H9 (cell line): Measurements from ENCODE around the gene KCMF1. TPM values are rescaled to one million over a fixed set of nuclear protein-coding genes. Genes with fewer than 3 reads are reported as not detected.

Source experiments
- DNase-seq: peaks from one replicate; pipeline ENCODE4 v3.0.0-alpha.2; 2017
- H2AFZ ChIP-seq: one replicate; pipeline ENCODE4 v1.6.1; 2013; ENCODE audit warnings: mild to moderate bottlenecking, low read length, control low read depth, moderate library complexity
- H2AK5ac ChIP-seq: 2 replicates; pipeline ENCODE4 v1.6.1; 2013; ENCODE audit warnings: low read length, control low read depth, mixed read lengths; ENCODE audit not compliant: insufficient read length
- H2BK120ac ChIP-seq: one replicate; pipeline ENCODE4 v1.6.1; 2013; ENCODE audit warnings: low read depth, mild to moderate bottlenecking, low read length, control low read depth, inconsistent platforms; ENCODE audit not compliant: poor library complexity, severe bottlenecking
- H2BK12ac ChIP-seq: 2 replicates; pipeline ENCODE4 v1.6.1; 2013; ENCODE audit warnings: low read length, control low read depth, mixed read lengths, low read depth; ENCODE audit not compliant: insufficient read length
- H2BK15ac ChIP-seq: 2 replicates; pipeline ENCODE4 v1.6.1; 2013; ENCODE audit warnings: low read depth, low read length, control low read depth
- H2BK20ac ChIP-seq: one replicate; pipeline ENCODE4 v1.6.1; 2013; ENCODE audit warnings: low read depth, mild to moderate bottlenecking, low read length, control low read depth, inconsistent platforms; ENCODE audit not compliant: poor library complexity, severe bottlenecking
- H2BK5ac ChIP-seq: 2 replicates; pipeline ENCODE4 v1.6.1; 2013; ENCODE audit warnings: low read length, control low read depth, mixed read lengths; ENCODE audit not compliant: insufficient read length
- H3K14ac ChIP-seq: 2 replicates; pipeline ENCODE4 v1.6.1; 2013; ENCODE audit warnings: low read length, control low read depth; ENCODE audit not compliant: insufficient read depth
- H3K18ac ChIP-seq: 2 replicates; pipeline ENCODE4 v1.6.1; 2013; ENCODE audit warnings: low read depth, mild to moderate bottlenecking, mixed read lengths, low read length, control low read depth; ENCODE audit not compliant: insufficient read length
- H3K23ac ChIP-seq: 2 replicates; pipeline ENCODE4 v1.6.1; 2013; ENCODE audit warnings: low read length, control low read depth, mixed read lengths, low read depth; ENCODE audit not compliant: insufficient read length
- H3K23me2 ChIP-seq: 2 replicates; pipeline ENCODE4 v1.6.1; 2013; ENCODE audit warnings: low read depth, mild to moderate bottlenecking, mixed read lengths, low read length, control low read depth; ENCODE audit not compliant: insufficient read length, poor library complexity, severe bottlenecking
- H3K27ac ChIP-seq: 2 replicates; pipeline ENCODE4 v1.5.1; 2013; ENCODE audit warnings: low read length, control low read depth, mixed read lengths, low read depth; ENCODE audit not compliant: insufficient read length
- H3K27me3 ChIP-seq: 2 replicates; pipeline ENCODE4 v1.6.1; 2013; ENCODE audit warnings: low read length, control low read depth, inconsistent platforms; ENCODE audit not compliant: insufficient read depth
- H3K4ac ChIP-seq: 2 replicates; pipeline ENCODE4 v1.6.1; 2013; ENCODE audit warnings: low read depth, mild to moderate bottlenecking, control low read depth, inconsistent platforms, low read length, moderate library complexity
- H3K4me1 ChIP-seq: 2 replicates; pipeline ENCODE4 v1.6.1; 2013; ENCODE audit warnings: low read length, control low read depth, inconsistent platforms; ENCODE audit not compliant: insufficient read depth
- H3K4me2 ChIP-seq: 2 replicates; pipeline ENCODE4 v1.6.1; 2013; ENCODE audit warnings: low read length, control low read depth, mixed read lengths; ENCODE audit not compliant: insufficient read length, insufficient read depth
- H3K56ac ChIP-seq: 2 replicates; pipeline ENCODE4 v1.6.1; 2013; ENCODE audit warnings: low read depth, mild to moderate bottlenecking, mixed read lengths, low read length, control low read depth; ENCODE audit not compliant: insufficient read length
- H3K79me1 ChIP-seq: 2 replicates; pipeline ENCODE4 v1.6.1; 2013; ENCODE audit warnings: low read depth, mild to moderate bottlenecking, moderate library complexity, low read length, control low read depth, inconsistent platforms; ENCODE audit not compliant: insufficient read depth, poor library complexity, severe bottlenecking
- H3K79me2 ChIP-seq: 2 replicates; pipeline ENCODE4 v1.6.1; 2013; ENCODE audit warnings: low read length, control low read depth, inconsistent platforms; ENCODE audit not compliant: insufficient read depth
- H3K9ac ChIP-seq: 2 replicates; pipeline ENCODE4 v1.6.1; 2013; ENCODE audit warnings: low read length, control low read depth, mixed read lengths; ENCODE audit not compliant: insufficient read length; ENCODE audit errors: extremely low read depth
- H3K9me3 ChIP-seq: one replicate; pipeline ENCODE4 v1.6.1; 2013; ENCODE audit warnings: low read depth, low read length, inconsistent platforms; ENCODE audit not compliant: control insufficient read depth
- H3T11ph ChIP-seq: one replicate; pipeline ENCODE4 v1.6.1; 2013; ENCODE audit warnings: mild to moderate bottlenecking, low read length, control low read depth, inconsistent platforms
- H4K20me1 ChIP-seq: one replicate; pipeline ENCODE4 v1.6.1; 2013; ENCODE audit not compliant: control insufficient read depth, insufficient read length, insufficient read depth
- H4K5ac ChIP-seq: 2 replicates; pipeline ENCODE4 v1.6.1; 2013; ENCODE audit warnings: low read depth, mild to moderate bottlenecking, mixed read lengths, low read length, control low read depth; ENCODE audit not compliant: insufficient read length
- H4K8ac ChIP-seq: replicated peaks from 2 replicates; pipeline ENCODE4 v1.6.1; 2013; ENCODE audit warnings: low read length, control low read depth, mixed read lengths, low read depth; ENCODE audit not compliant: insufficient read length
- H4K91ac ChIP-seq: 2 replicates; pipeline ENCODE4 v1.6.1; 2013; ENCODE audit warnings: low read depth, mild to moderate bottlenecking, moderate library complexity, mixed read lengths, low read length, control low read depth; ENCODE audit not compliant: insufficient read length
- H3K27ac Mint-ChIP-seq, 3 experiments: 2 replicates in 2 of 3; 3 replicates in 1 of 3; pipeline ENCODE4 v1.8.0; 2020 to 2021; ENCODE audit warnings: mixed read lengths in 3 of 3, mild to moderate bottlenecking in 1 of 3, moderate library complexity in 1 of 3
- H3K27me3 Mint-ChIP-seq: 2 replicates; pipeline ENCODE4 v1.8.0; 2021; ENCODE audit warnings: low read depth, mild to moderate bottlenecking, moderate library complexity, mixed read lengths
- H3K36me3 Mint-ChIP-seq, 3 experiments: 2 replicates in 2 of 3; 3 replicates in 1 of 3; pipeline ENCODE4 v1.8.0; 2020 to 2021; ENCODE audit warnings: low read depth in 3 of 3, mixed read lengths in 3 of 3; ENCODE audit not compliant: insufficient read depth in 1 of 3
- H3K4me1 Mint-ChIP-seq, 2 experiments: 2 replicates each; pipeline ENCODE4 v1.8.0; 2020; ENCODE audit warnings: mixed read lengths in 2 of 2
- H3K4me3 Mint-ChIP-seq, 2 experiments: 2 replicates in 1 of 2; 3 replicates in 1 of 2; pipeline ENCODE4 v1.8.0; 2020 to 2021; ENCODE audit warnings: mild to moderate bottlenecking in 2 of 2, mixed read lengths in 2 of 2, moderate library complexity in 1 of 2
- H3K9me3 Mint-ChIP-seq, 2 experiments: 2 replicates in 1 of 2; 3 replicates in 1 of 2; pipeline ENCODE4 v1.8.0; 2020; ENCODE audit warnings: mild to moderate bottlenecking in 2 of 2, mixed read lengths in 2 of 2, moderate library complexity in 1 of 2
- WGBS: extraction: QIAGEN DNeasy Blood & Tissue Kit; methylation state at CpG from one replicate; pipeline ENCODE4 v1.1.7; 2013; ENCODE audit warnings: missing lambda C conversion rate, low lambda C conversion rate, mixed read lengths; ENCODE audit not compliant: insufficient read length; ENCODE audit errors: extremely low coverage; 5-methylcytosine and 5-hydroxymethylcytosine counted together
- total RNA-seq: library from RNA; stranded (reverse); gene quantifications from 2 replicates; pipeline ENCODE4 v1.2.1, GENCODE V29; 2021
- TF ChIP-seq, protein P1 (sequence below): fragments of 200-600 bp; sonication (generic); conservative IDR thresholded peaks from 3 replicates; pipeline ENCODE4 v1.8.0; 2021; ENCODE audit warnings: antibody characterized with exemption, mild to moderate bottlenecking

KCMF1 gene
- total RNA-seq, 1 experiment from 2014 or later, result 113 TPM

GRCh38 chr2:85048534-85048933 lies 77.6 kb downstream of the KCMF1 start:
- no peak for DNase-seq
- Histone ChIP-seq H3K14ac (no peak overlapping the region), H3K27me3 (no peaks in the 10 kb centered on the region), H3K23ac (no peak overlapping the region), H3K4me2 (no peak overlapping the region), H4K5ac (no peak overlapping the region), H3K27ac (no peak overlapping the region), H4K91ac (no peak overlapping the region), H4K20me1 (no peaks in the 10 kb centered on the region), H3K79me2 (no peaks in the 10 kb centered on the region), H3K9me3 (no peaks in the 10 kb centered on the region), H3K4ac (no peak overlapping the region), H3K18ac (no peak overlapping the region), H3K4me1 (no peaks in the 10 kb centered on the region), H2BK12ac (no peak overlapping the region), H3T11ph (no peak overlapping the region), H3K23me2 (no peaks in the 10 kb centered on the region), H2BK20ac (no peak overlapping the region), H2AK5ac (no peak overlapping the region), H2BK5ac (no peak overlapping the region), H2AFZ (no peak overlapping the region), H4K8ac (no peak overlapping the region), H2BK15ac (no peak overlapping the region; the same call in 1 of the 2 replicates), H3K79me1 (no peaks in the 10 kb centered on the region), H3K9ac (no peak overlapping the region), H3K56ac (no peak overlapping the region), H2BK120ac (no peak overlapping the region)
- Mint-ChIP-seq H3K4me3 (no peak overlapping the region), H3K36me3 (peaks cover 28 to 79% (median 66%) of the 10 kb centered on the region in 3 experiments), H3K27me3 (no peaks in the 10 kb centered on the region), H3K27ac (peak overlapping the region in 2 of 3 experiments; percentile 33 to 43; a peak in 2 of 7 replicates), H3K9me3 (no peaks in the 10 kb centered on the region), H3K4me1 (peaks cover 11 to 12% of the 10 kb centered on the region in 2 experiments)
- TF ChIP-seq, protein P1, sequence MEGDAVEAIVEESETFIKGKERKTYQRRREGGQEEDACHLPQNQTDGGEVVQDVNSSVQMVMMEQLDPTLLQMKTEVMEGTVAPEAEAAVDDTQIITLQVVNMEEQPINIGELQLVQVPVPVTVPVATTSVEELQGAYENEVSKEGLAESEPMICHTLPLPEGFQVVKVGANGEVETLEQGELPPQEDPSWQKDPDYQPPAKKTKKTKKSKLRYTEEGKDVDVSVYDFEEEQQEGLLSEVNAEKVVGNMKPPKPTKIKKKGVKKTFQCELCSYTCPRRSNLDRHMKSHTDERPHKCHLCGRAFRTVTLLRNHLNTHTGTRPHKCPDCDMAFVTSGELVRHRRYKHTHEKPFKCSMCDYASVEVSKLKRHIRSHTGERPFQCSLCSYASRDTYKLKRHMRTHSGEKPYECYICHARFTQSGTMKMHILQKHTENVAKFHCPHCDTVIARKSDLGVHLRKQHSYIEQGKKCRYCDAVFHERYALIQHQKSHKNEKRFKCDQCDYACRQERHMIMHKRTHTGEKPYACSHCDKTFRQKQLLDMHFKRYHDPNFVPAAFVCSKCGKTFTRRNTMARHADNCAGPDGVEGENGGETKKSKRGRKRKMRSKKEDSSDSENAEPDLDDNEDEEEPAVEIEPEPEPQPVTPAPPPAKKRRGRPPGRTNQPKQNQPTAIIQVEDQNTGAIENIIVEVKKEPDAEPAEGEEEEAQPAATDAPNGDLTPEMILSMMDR, result no peak
- no CpG with 5 or more reads among the region's 3 CpGs for WGBS
